H9 (cell line): ENCODE measurements around the gene CEP131. TPM values are rescaled to one million over a fixed set of nuclear protein-coding genes. Genes with fewer than 3 reads are reported as not detected.

ENCODE experiments used
- DNase-seq: peaks from one replicate; pipeline ENCODE4 v3.0.0-alpha.2; 2017
- H2AFZ ChIP-seq: one replicate; pipeline ENCODE4 v1.6.1; 2013; ENCODE audit warnings: mild to moderate bottlenecking, low read length, control low read depth, moderate library complexity
- H2AK5ac ChIP-seq: 2 replicates; pipeline ENCODE4 v1.6.1; 2013; ENCODE audit warnings: low read length, control low read depth, mixed read lengths; ENCODE audit not compliant: insufficient read length
- H2BK120ac ChIP-seq: one replicate; pipeline ENCODE4 v1.6.1; 2013; ENCODE audit warnings: low read depth, mild to moderate bottlenecking, low read length, control low read depth, inconsistent platforms; ENCODE audit not compliant: poor library complexity, severe bottlenecking
- H2BK12ac ChIP-seq: 2 replicates; pipeline ENCODE4 v1.6.1; 2013; ENCODE audit warnings: low read length, control low read depth, mixed read lengths, low read depth; ENCODE audit not compliant: insufficient read length
- H2BK15ac ChIP-seq: 2 replicates; pipeline ENCODE4 v1.6.1; 2013; ENCODE audit warnings: low read depth, low read length, control low read depth
- H2BK20ac ChIP-seq: one replicate; pipeline ENCODE4 v1.6.1; 2013; ENCODE audit warnings: low read depth, mild to moderate bottlenecking, low read length, control low read depth, inconsistent platforms; ENCODE audit not compliant: poor library complexity, severe bottlenecking
- H2BK5ac ChIP-seq: 2 replicates; pipeline ENCODE4 v1.6.1; 2013; ENCODE audit warnings: low read length, control low read depth, mixed read lengths; ENCODE audit not compliant: insufficient read length
- H3K14ac ChIP-seq: 2 replicates; pipeline ENCODE4 v1.6.1; 2013; ENCODE audit warnings: low read length, control low read depth; ENCODE audit not compliant: insufficient read depth
- H3K18ac ChIP-seq: 2 replicates; pipeline ENCODE4 v1.6.1; 2013; ENCODE audit warnings: low read depth, mild to moderate bottlenecking, mixed read lengths, low read length, control low read depth; ENCODE audit not compliant: insufficient read length
- H3K23ac ChIP-seq: 2 replicates; pipeline ENCODE4 v1.6.1; 2013; ENCODE audit warnings: low read length, control low read depth, mixed read lengths, low read depth; ENCODE audit not compliant: insufficient read length
- H3K23me2 ChIP-seq: 2 replicates; pipeline ENCODE4 v1.6.1; 2013; ENCODE audit warnings: low read depth, mild to moderate bottlenecking, mixed read lengths, low read length, control low read depth; ENCODE audit not compliant: insufficient read length, poor library complexity, severe bottlenecking
- H3K27ac ChIP-seq: 2 replicates; pipeline ENCODE4 v1.5.1; 2013; ENCODE audit warnings: low read length, control low read depth, mixed read lengths, low read depth; ENCODE audit not compliant: insufficient read length
- H3K27me3 ChIP-seq: 2 replicates; pipeline ENCODE4 v1.6.1; 2013; ENCODE audit warnings: low read length, control low read depth, inconsistent platforms; ENCODE audit not compliant: insufficient read depth
- H3K4ac ChIP-seq: 2 replicates; pipeline ENCODE4 v1.6.1; 2013; ENCODE audit warnings: low read depth, mild to moderate bottlenecking, control low read depth, inconsistent platforms, low read length, moderate library complexity
- H3K4me1 ChIP-seq: 2 replicates; pipeline ENCODE4 v1.6.1; 2013; ENCODE audit warnings: low read length, control low read depth, inconsistent platforms; ENCODE audit not compliant: insufficient read depth
- H3K4me2 ChIP-seq: 2 replicates; pipeline ENCODE4 v1.6.1; 2013; ENCODE audit warnings: low read length, control low read depth, mixed read lengths; ENCODE audit not compliant: insufficient read length, insufficient read depth
- H3K56ac ChIP-seq: 2 replicates; pipeline ENCODE4 v1.6.1; 2013; ENCODE audit warnings: low read depth, mild to moderate bottlenecking, mixed read lengths, low read length, control low read depth; ENCODE audit not compliant: insufficient read length
- H3K79me1 ChIP-seq: 2 replicates; pipeline ENCODE4 v1.6.1; 2013; ENCODE audit warnings: low read depth, mild to moderate bottlenecking, moderate library complexity, low read length, control low read depth, inconsistent platforms; ENCODE audit not compliant: insufficient read depth, poor library complexity, severe bottlenecking
- H3K79me2 ChIP-seq: 2 replicates; pipeline ENCODE4 v1.6.1; 2013; ENCODE audit warnings: low read length, control low read depth, inconsistent platforms; ENCODE audit not compliant: insufficient read depth
- H3K9ac ChIP-seq: 2 replicates; pipeline ENCODE4 v1.6.1; 2013; ENCODE audit warnings: low read length, control low read depth, mixed read lengths; ENCODE audit not compliant: insufficient read length; ENCODE audit errors: extremely low read depth
- H3K9me3 ChIP-seq: one replicate; pipeline ENCODE4 v1.6.1; 2013; ENCODE audit warnings: low read depth, low read length, inconsistent platforms; ENCODE audit not compliant: control insufficient read depth
- H3T11ph ChIP-seq: one replicate; pipeline ENCODE4 v1.6.1; 2013; ENCODE audit warnings: mild to moderate bottlenecking, low read length, control low read depth, inconsistent platforms
- H4K20me1 ChIP-seq: one replicate; pipeline ENCODE4 v1.6.1; 2013; ENCODE audit not compliant: control insufficient read depth, insufficient read length, insufficient read depth
- H4K5ac ChIP-seq: 2 replicates; pipeline ENCODE4 v1.6.1; 2013; ENCODE audit warnings: low read depth, mild to moderate bottlenecking, mixed read lengths, low read length, control low read depth; ENCODE audit not compliant: insufficient read length
- H4K8ac ChIP-seq: replicated peaks from 2 replicates; pipeline ENCODE4 v1.6.1; 2013; ENCODE audit warnings: low read length, control low read depth, mixed read lengths, low read depth; ENCODE audit not compliant: insufficient read length
- H4K91ac ChIP-seq: 2 replicates; pipeline ENCODE4 v1.6.1; 2013; ENCODE audit warnings: low read depth, mild to moderate bottlenecking, moderate library complexity, mixed read lengths, low read length, control low read depth; ENCODE audit not compliant: insufficient read length
- H3K27ac Mint-ChIP-seq, 3 experiments: 2 replicates in 2 of 3; 3 replicates in 1 of 3; pipeline ENCODE4 v1.8.0; 2020 to 2021; ENCODE audit warnings: mixed read lengths in 3 of 3, mild to moderate bottlenecking in 1 of 3, moderate library complexity in 1 of 3
- H3K27me3 Mint-ChIP-seq: 2 replicates; pipeline ENCODE4 v1.8.0; 2021; ENCODE audit warnings: low read depth, mild to moderate bottlenecking, moderate library complexity, mixed read lengths
- H3K36me3 Mint-ChIP-seq, 3 experiments: 2 replicates in 2 of 3; 3 replicates in 1 of 3; pipeline ENCODE4 v1.8.0; 2020 to 2021; ENCODE audit warnings: low read depth in 3 of 3, mixed read lengths in 3 of 3; ENCODE audit not compliant: insufficient read depth in 1 of 3
- H3K4me1 Mint-ChIP-seq, 2 experiments: 2 replicates each; pipeline ENCODE4 v1.8.0; 2020; ENCODE audit warnings: mixed read lengths in 2 of 2
- H3K4me3 Mint-ChIP-seq, 2 experiments: 2 replicates in 1 of 2; 3 replicates in 1 of 2; pipeline ENCODE4 v1.8.0; 2020 to 2021; ENCODE audit warnings: mild to moderate bottlenecking in 2 of 2, mixed read lengths in 2 of 2, moderate library complexity in 1 of 2
- H3K9me3 Mint-ChIP-seq, 2 experiments: 2 replicates in 1 of 2; 3 replicates in 1 of 2; pipeline ENCODE4 v1.8.0; 2020; ENCODE audit warnings: mild to moderate bottlenecking in 2 of 2, mixed read lengths in 2 of 2, moderate library complexity in 1 of 2
- CTCF ChIP-seq: fragments of 200-600 bp; sonication (generic); conservative IDR thresholded peaks from 3 replicates; pipeline ENCODE4 v1.8.0; 2021; ENCODE audit warnings: antibody characterized with exemption, mild to moderate bottlenecking
- WGBS: extraction: QIAGEN DNeasy Blood & Tissue Kit; methylation state at CpG from one replicate; pipeline ENCODE4 v1.1.7; 2013; ENCODE audit warnings: missing lambda C conversion rate, low lambda C conversion rate, mixed read lengths; ENCODE audit not compliant: insufficient read length; ENCODE audit errors: extremely low coverage; 5-methylcytosine and 5-hydroxymethylcytosine counted together
- total RNA-seq: library from RNA; stranded (reverse); gene quantifications from 2 replicates; pipeline ENCODE4 v1.2.1, GENCODE V29; 2021

CEP131 gene
- total RNA-seq, 1 experiment from 2014 or later = 16.3 TPM

DNA sequence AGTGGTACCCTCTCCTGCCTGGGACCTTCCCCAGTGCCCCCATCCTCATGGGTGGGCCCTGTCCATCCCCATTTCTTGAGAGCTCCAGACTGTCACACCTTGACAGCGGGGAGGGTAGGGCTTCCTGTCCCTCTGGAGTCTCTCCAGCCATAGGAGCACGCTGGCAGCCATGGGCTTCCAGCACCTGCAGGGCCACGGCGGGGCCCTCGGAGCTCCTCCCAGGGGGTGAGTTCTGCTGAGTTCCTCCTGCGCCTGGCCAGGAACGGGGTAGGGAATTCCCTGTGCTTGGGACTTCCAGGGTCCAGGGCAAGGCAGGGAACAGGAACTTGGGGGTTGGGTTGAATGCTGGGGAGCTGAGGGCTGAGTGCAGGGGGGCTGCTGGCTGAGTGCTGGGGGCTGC lies 33.7 kb downstream of the CEP131 start:
- Histone ChIP-seq H3K4me1 (no peaks in the 10 kb centered on the region), H3K23ac (no peak overlapping the region), H3K9ac (no peak overlapping the region), H2AFZ (no peak overlapping the region), H3K14ac (no peak overlapping the region), H4K20me1 (no peaks in the 10 kb centered on the region), H4K8ac (no peak overlapping the region), H4K5ac (no peak overlapping the region), H2BK120ac (no peak overlapping the region), H3K79me2 (no peaks in the 10 kb centered on the region), H2BK15ac (no peak overlapping the region), H3K56ac (no peak overlapping the region), H2BK5ac (no peak overlapping the region), H3K4me2 (no peak overlapping the region), H2BK12ac (no peak overlapping the region), H3K79me1 (no peaks in the 10 kb centered on the region), H3T11ph (no peak overlapping the region), H3K27me3 (no peaks in the 10 kb centered on the region), H2AK5ac (no peak overlapping the region), H3K18ac (no peak overlapping the region), H2BK20ac (no peak overlapping the region), H3K9me3 (no peaks in the 10 kb centered on the region), H3K23me2 (no peaks in the 10 kb centered on the region), H4K91ac (no peak overlapping the region), H3K27ac (no peak overlapping the region), H3K4ac (no peak overlapping the region)
- no peak for TF ChIP-seq CTCF
- Mint-ChIP-seq H3K36me3 (peaks cover 0 to 6% (median 4%) of the 10 kb centered on the region in 3 experiments; a peak in 4 of 7 replicates), H3K4me3 (no peak overlapping the region), H3K4me1 (peaks cover 2 to 4% of the 10 kb centered on the region in 2 experiments; a peak in 1 of 4 replicates), H3K9me3 (no peaks in the 10 kb centered on the region), H3K27ac (no peak overlapping the region), H3K27me3 (no peaks in the 10 kb centered on the region)
- no peak for DNase-seq
- WGBS = no CpG with 5 or more reads among the region's 7 CpGs
